VCaP (cell line): ENCODE measurements around the gene LHX3.

Experiments
- H3K27ac ChIP-seq: fragments of 450-650 bp; 2 replicates; pipeline ENCODE4 v1.5.1; 2017
- TF ChIP-seq, protein P1 (sequence below): fragments of 450-650 bp; conservative IDR thresholded peaks from 2 replicates; pipeline ENCODE4 v1.5.1; 2017; ENCODE audit warnings: mild to moderate bottlenecking, moderate library complexity

LHX3 gene

DNA sequence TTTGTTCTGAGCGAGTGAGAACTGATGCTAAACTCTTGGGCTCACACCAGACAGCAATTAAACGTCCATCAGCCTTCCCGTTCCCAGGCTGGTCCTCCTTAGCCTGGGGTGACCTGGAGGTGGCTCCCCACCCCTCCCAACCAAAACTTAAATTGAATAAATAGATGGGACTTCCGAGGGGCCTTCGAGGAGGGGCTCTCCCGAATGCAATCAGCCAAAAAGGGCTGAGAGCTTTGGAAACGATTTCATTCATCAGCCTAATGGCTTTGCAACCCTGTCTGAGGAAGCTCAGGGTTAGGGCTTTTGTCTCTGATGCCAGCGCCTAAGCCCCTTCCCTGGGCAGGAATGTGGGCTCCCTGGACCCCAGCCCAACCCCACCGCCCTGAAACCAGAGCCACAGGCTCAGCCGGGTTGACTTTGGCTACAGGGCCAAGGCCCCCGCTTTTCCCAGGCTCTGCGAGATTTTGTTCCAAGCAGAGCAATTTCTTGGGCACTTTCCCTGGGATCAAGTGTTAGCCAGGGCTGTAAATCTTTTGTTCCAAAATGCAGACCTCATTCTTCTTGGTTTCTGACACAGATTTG lies 29.2 kb downstream of the LHX3 start:
- no peak overlapping the region for H3K27ac ChIP-seq
- TF ChIP-seq, protein P1, sequence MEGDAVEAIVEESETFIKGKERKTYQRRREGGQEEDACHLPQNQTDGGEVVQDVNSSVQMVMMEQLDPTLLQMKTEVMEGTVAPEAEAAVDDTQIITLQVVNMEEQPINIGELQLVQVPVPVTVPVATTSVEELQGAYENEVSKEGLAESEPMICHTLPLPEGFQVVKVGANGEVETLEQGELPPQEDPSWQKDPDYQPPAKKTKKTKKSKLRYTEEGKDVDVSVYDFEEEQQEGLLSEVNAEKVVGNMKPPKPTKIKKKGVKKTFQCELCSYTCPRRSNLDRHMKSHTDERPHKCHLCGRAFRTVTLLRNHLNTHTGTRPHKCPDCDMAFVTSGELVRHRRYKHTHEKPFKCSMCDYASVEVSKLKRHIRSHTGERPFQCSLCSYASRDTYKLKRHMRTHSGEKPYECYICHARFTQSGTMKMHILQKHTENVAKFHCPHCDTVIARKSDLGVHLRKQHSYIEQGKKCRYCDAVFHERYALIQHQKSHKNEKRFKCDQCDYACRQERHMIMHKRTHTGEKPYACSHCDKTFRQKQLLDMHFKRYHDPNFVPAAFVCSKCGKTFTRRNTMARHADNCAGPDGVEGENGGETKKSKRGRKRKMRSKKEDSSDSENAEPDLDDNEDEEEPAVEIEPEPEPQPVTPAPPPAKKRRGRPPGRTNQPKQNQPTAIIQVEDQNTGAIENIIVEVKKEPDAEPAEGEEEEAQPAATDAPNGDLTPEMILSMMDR = no peak

GRCh38 chr9:136174779-136175615 lies 29.9 kb downstream of the LHX3 start:
- TF ChIP-seq, protein P1 = no peak
- H3K27ac ChIP-seq = no peak overlapping the region

- H3K27ac ChIP-seq = no peak overlapping the region
- TF ChIP-seq, protein P1 = no peak
Observed at GRCh38 chr9:136173648-136174290, 31.2 kb downstream of the LHX3 start.

DNA sequence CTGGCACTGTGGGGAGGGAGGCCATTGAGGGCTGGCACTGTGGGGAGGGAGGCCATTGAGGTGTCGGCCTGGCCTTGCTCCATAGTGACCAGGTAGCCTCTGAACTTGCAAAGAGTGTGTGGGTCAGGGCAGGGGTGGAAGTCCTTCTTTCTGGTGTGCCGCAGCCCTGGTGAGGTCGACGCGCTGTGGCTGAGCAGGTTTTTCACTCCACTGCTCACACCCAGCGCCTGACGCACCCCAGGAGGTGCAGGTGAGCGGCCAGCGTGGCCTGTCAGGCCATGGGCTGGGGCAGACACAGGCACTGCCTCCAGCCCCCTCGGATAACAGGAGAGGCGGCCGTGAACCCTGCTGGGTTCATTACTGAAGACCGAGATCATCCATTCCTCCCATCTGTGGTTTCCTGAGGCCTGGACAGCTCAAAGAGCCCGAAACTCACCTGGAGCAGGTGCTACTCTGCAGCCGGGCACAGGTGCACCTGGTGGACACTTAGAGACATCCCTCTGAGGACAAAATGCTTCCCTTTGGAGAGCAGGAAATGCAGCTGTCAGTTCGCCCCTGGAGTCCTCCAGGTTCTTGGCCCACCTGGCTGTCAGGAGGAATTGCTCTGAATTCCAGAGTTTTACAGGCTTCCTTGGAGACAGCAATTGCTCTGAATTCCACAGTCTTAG lies 32.4 kb downstream of the LHX3 start:
- H3K27ac ChIP-seq = no peak overlapping the region
- TF ChIP-seq, protein P1 = no peak

DNA sequence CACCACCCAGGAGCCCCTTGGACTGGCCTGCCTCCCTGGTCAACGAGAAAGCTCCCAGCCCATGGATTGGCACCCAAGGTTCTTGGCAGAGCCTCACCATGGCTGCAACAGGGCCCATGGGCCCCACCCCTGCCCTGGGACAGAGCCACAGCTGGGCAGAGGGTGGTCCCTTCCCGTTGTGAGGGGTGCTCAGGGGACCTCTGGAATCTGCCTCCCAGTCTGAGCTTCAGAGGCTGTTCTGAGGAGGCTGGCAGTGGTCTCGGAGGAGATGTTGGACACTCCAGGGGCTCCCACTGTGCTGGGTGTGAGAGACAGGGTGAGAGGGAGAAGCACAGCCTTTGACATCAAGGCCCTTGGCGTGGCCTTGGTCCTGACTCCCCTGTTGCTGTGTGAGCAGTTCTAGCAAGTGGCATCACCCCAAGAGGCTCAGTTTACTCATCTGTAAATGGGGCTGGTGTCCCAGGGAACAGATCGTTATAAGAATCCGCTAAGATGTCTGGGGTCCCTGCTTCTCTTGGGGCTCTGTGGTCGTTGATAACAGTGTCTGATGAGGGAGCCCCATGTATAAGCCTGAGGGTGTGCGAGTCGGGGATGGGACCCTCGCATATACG lies 33.0 kb downstream of the LHX3 start:
- no peak overlapping the region for H3K27ac ChIP-seq
- TF ChIP-seq, protein P1 = no peak

DNA sequence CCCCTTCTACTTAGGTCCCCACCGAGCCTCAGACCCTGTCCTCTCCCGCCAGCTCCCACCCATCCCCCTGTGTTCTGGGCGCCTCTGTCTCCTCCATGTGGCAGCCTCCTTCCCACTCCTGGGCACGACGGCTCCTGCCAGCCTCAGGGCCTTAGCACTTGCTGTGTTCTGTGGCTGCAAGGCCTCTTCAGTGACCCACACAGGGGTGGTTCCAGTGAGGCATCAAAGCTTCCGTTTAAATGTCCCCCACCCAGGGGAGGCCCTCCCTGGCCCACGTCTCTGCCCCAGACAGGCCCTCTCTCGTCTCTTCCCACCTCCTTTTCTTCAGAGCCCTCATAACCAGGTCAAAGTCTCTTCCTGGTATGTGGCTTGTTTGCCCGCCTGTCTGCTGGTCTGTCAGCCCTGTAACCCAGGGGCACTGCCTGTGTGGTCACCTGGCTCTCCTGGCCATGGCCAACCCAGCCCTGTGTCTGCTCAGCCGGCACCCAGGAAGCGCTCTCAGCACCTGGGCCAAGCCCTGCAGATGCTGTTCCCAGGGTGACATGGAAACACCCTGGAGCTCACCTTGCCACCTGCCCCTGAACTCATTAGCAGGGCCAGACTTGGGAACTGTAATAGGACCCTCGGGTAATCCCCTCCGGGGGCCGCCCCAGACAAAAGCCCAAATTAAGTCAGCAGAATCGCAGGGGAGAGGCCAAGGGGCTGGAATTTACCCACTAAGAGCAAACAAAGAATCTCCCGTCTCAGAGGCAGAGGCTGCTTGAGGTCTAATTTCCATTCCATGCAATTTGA lies 33.7 kb downstream of the LHX3 start:
- H3K27ac ChIP-seq = no peak overlapping the region
- TF ChIP-seq, protein P1 = no peak
